NCI-H1092 treated with DMSO at 0.1 percent for 48 hours (cell line): ENCODE results near the gene ZNF558.
"Not testable (repeated sequence)": the region's sequence is repeated elsewhere in the genome, so short reads cannot be mapped to it uniquely, and the experiment has no call there.

Experiments
- DNase-seq: peaks from one replicate; lab custom pipeline; 2025; lab: John Stamatoyannopoulos, UW

The ZNF558 gene

GRCh38 chr19:8806661-8807060 is 25.4 kb downstream of the ZNF558 start:
- no peak for DNase-seq

GRCh38 chr19:8794823-8795222 is 37.3 kb downstream of the ZNF558 start:
- no peak for DNase-seq

- DNase-seq, result not testable (repeated sequence)
Measured at GRCh38 chr19:8773587-8773986, 58.5 kb downstream of the ZNF558 start.

- not testable (repeated sequence) for DNase-seq
Measured at GRCh38 chr19:8769265-8769664, 62.8 kb downstream of the ZNF558 start.

- not testable (repeated sequence) for DNase-seq
Measured at GRCh38 chr19:8767257-8767656, 64.8 kb downstream of the ZNF558 start.
